IMR-90 (cell line): Measurements from ENCODE around the gene HEPACAM.

ENCODE experiments used
- BHLHE40 ChIP-seq: fragments of 150-350 bp; IDR thresholded peaks from 2 replicates; pipeline ENCODE4 v1.6.1; 2016; ENCODE audit warnings: mild to moderate bottlenecking, low read depth, low read length
- CHD1 ChIP-seq: IDR thresholded peaks from 2 replicates; pipeline ENCODE4 v1.6.1; 2012; ENCODE audit warnings: low read depth, low read length, improper control_type of control experiment
- CTCF ChIP-seq: conservative IDR thresholded peaks from 2 replicates; pipeline ENCODE4 v1.5.1; 2012; ENCODE audit warnings: mild to moderate bottlenecking, low read depth, low read length, improper control_type of control experiment
- ELK1 ChIP-seq: fragments of 150-350 bp; IDR thresholded peaks from 2 replicates; pipeline ENCODE4 v1.6.1; 2016; ENCODE audit warnings: low read depth, mild to moderate bottlenecking, low read length, moderate library complexity, borderline replicate concordance
- FOS ChIP-seq: fragments of 150-350 bp; IDR thresholded peaks from 2 replicates; pipeline ENCODE4 v1.6.1; 2016; ENCODE audit warnings: low read depth, low read length
- MAFK ChIP-seq: IDR thresholded peaks from 2 replicates; pipeline ENCODE4 v1.6.1; 2012; ENCODE audit warnings: low read depth, low read length, improper control_type of control experiment
- MAZ ChIP-seq: IDR thresholded peaks from 2 replicates; pipeline ENCODE4 v1.6.1; 2012; ENCODE audit warnings: low read depth, mild to moderate bottlenecking, low read length, improper control_type of control experiment, moderate library complexity, borderline replicate concordance
- MXI1 ChIP-seq: IDR thresholded peaks from 2 replicates; pipeline ENCODE4 v1.6.1; 2012; ENCODE audit warnings: low read depth, mild to moderate bottlenecking, low read length, moderate library complexity, borderline replicate concordance
- NFE2L2 ChIP-seq: fragments of 150-350 bp; IDR thresholded peaks from 2 replicates; pipeline ENCODE4 v1.6.1; 2016; ENCODE audit warnings: low read depth, mild to moderate bottlenecking, low read length
- POLR2A ChIP-seq: IDR thresholded peaks from 2 replicates; pipeline ENCODE4 v1.6.1; 2012; ENCODE audit warnings: mild to moderate bottlenecking, low read depth, low read length
- RAD21 ChIP-seq: IDR thresholded peaks from 2 replicates; pipeline ENCODE4 v1.6.1; 2012; ENCODE audit warnings: low read length, improper control_type of control experiment
- RCOR1 ChIP-seq: IDR thresholded peaks from 2 replicates; pipeline ENCODE4 v1.6.1; 2012; ENCODE audit warnings: mild to moderate bottlenecking, low read length, improper control_type of control experiment; ENCODE audit not compliant: insufficient replicate concordance
- RFX5 ChIP-seq: IDR thresholded peaks from 2 replicates; pipeline ENCODE4 v1.8.0; 2012; ENCODE audit warnings: low read depth, mild to moderate bottlenecking, low read length, moderate library complexity

- TF ChIP-seq CTCF (no peak), POLR2A (no peak), MAFK (no peak), NFE2L2 (no peak), ELK1 (no peak), MAZ (no peak), RFX5 (no peak), BHLHE40 (no peak), CHD1 (no peak), FOS (no peak), MXI1 (no peak), RAD21 (no peak), RCOR1 (no peak)
Observed at GRCh38 chr11:124878759-124879492, 56.9 kb downstream of the HEPACAM start.
